Esophagus muscularis mucosa (tissue), 4 donors: ENCODE measurements around the gene ZFHX3.

Source experiments
- EP300 ChIP-seq: sonication (generic); formaldehyde crosslinking; IDR thresholded peaks from one replicate; pipeline ENCODE4 v1.6.1; 2017; ENCODE audit warnings: antibody characterized with exemption
- POLR2A ChIP-seq: fragments of 450-650 bp; IDR thresholded peaks from one replicate; pipeline ENCODE4 v1.6.1; 2017; ENCODE audit warnings: antibody characterized with exemption, moderate library complexity, mild to moderate bottlenecking, low read depth
- TF ChIP-seq, protein P1 (sequence below), 3 experiments: fragments of 200-600 bp in 2 of 3; fragments of 450-650 bp in 1 of 3; sonication (generic) in 2 of 3; IDR thresholded peaks; one replicate each; pipeline ENCODE4 v1.5.1; 2017 to 2019; ENCODE audit warnings: antibody characterized with exemption in 3 of 3, mild to moderate bottlenecking in 2 of 3, moderate library complexity in 1 of 3

DNA sequence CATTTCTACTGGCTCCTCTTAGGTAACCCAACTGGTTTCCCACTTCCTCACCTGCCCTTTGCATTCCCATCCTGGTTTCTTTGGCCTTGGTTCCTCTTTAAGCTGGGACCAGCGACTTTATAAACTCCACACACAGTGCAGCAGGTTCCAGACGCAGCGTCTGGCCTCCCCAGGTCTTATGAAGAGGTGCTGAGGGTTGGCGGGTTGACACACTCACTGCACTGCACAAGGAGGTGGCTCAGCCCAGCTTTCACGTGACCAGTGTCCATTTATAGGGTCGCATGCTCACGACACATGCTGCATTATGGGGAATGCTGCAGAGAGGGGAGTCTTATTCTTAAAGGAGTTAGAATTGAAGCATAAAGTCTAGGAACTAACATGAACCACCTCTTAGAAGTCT lies 70.8 kb downstream of the ZFHX3 start:
- TF ChIP-seq, protein P1, sequence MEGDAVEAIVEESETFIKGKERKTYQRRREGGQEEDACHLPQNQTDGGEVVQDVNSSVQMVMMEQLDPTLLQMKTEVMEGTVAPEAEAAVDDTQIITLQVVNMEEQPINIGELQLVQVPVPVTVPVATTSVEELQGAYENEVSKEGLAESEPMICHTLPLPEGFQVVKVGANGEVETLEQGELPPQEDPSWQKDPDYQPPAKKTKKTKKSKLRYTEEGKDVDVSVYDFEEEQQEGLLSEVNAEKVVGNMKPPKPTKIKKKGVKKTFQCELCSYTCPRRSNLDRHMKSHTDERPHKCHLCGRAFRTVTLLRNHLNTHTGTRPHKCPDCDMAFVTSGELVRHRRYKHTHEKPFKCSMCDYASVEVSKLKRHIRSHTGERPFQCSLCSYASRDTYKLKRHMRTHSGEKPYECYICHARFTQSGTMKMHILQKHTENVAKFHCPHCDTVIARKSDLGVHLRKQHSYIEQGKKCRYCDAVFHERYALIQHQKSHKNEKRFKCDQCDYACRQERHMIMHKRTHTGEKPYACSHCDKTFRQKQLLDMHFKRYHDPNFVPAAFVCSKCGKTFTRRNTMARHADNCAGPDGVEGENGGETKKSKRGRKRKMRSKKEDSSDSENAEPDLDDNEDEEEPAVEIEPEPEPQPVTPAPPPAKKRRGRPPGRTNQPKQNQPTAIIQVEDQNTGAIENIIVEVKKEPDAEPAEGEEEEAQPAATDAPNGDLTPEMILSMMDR (IDR thresholded peaks at IDR 0.05), result no peak
- TF ChIP-seq POLR2A, result no peak
- no peak for TF ChIP-seq EP300
